ENCODE results near the gene LYPD1. TPM values are rescaled to one million over a fixed set of nuclear protein-coding genes. Genes with fewer than 3 reads are reported as not detected.

The LYPD1 gene
- total and polyA plus RNA-seq, 5 donors: 0.07 TPM; not detected in 4

GRCh38 chr2:132667706-132668105, 2.3 kb downstream of the LYPD1 start:
- no peaks in the 10 kb centered on the region for H3K9me3 ChIP-seq (ENCODE audit: control insufficient read depth, low read length)
- no peak for DNase-seq
- no peak overlapping the region for H3K4me3 ChIP-seq (ENCODE audit: low read length)
- intact Hi-C loops (cut with DNase I): no loop called here
- H3K4me1 ChIP-seq (ENCODE audit: control insufficient read depth, insufficient read depth, low read length): peaks cover 6% of the 10 kb centered on the region
- 53% methylated on average over 1 of the region's 1 CpG for WGBS
- ATAC-seq: no peak
- H3K27ac ChIP-seq (ENCODE audit: low read length): no peak overlapping the region
- H3K27me3 ChIP-seq (ENCODE audit: control insufficient read depth, insufficient read depth): peaks cover 2% of the 10 kb centered on the region

- intact Hi-C loops (cut with DNase I): no loop called here
- 89% methylated on average over 4 of the region's 4 CpGs for WGBS
- ATAC-seq (no peak), DNase-seq (no peak)
- Histone ChIP-seq H3K27me3 (ENCODE audit: control insufficient read depth, insufficient read depth) (peaks cover 2% of the 10 kb centered on the region), H3K4me3 (ENCODE audit: low read length) (no peak overlapping the region), H3K9me3 (ENCODE audit: control insufficient read depth, low read length) (no peaks in the 10 kb centered on the region), H3K27ac (ENCODE audit: low read length) (no peak overlapping the region), H3K4me1 (ENCODE audit: control insufficient read depth, insufficient read depth, low read length) (peaks cover 6% of the 10 kb centered on the region)
These were observed 4.4 kb downstream of the LYPD1 start for GRCh38 chr2:132665401-132666140.

DNA sequence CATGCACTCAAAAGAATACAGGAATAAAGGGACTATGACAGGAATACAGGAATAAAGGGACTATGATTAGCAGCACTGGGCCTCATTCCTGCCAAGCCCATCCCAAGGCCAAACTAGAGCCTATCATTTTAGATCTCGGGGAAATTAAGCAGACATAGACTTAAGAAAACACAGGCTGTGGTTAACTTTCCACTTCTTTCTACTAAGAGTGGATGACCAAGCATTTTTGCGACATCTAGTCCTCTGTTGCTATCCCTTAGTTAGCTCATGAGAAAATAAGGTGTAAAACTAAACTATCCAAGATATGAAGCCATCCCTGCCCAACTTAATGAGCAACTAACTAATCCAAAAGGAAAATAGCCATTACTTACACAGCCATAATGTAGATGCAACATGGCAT, 5.9 kb downstream of the LYPD1 start:
- no peak overlapping the region for H3K27ac ChIP-seq (ENCODE audit: low read length)
- H3K27me3 ChIP-seq (ENCODE audit: control insufficient read depth, insufficient read depth): peaks cover 2% of the 10 kb centered on the region
- intact Hi-C loops (cut with DNase I): no loop called here
- H3K4me1 ChIP-seq (ENCODE audit: control insufficient read depth, insufficient read depth, low read length): peaks cover under 1% of the 10 kb centered on the region
- WGBS: 73% methylated on average over 2 of the region's 2 CpGs
- DNase-seq (no peak), ATAC-seq (no peak)
- H3K9me3 ChIP-seq (ENCODE audit: control insufficient read depth, low read length): no peaks in the 10 kb centered on the region
- no peak overlapping the region for H3K4me3 ChIP-seq (ENCODE audit: low read length)

GRCh38 chr2:132662732-132663131, 7.3 kb downstream of the LYPD1 start:
- Histone ChIP-seq H3K27me3 (ENCODE audit: control insufficient read depth, insufficient read depth) (peaks cover 2% of the 10 kb centered on the region), H3K27ac (ENCODE audit: low read length) (no peak overlapping the region), H3K4me3 (ENCODE audit: low read length) (no peak overlapping the region), H3K4me1 (ENCODE audit: control insufficient read depth, insufficient read depth, low read length) (no peaks in the 10 kb centered on the region), H3K9me3 (ENCODE audit: control insufficient read depth, low read length) (no peaks in the 10 kb centered on the region)
- WGBS: 57% methylated on average over 3 of the region's 3 CpGs
- intact Hi-C loops (cut with DNase I): no loop called here
- ATAC-seq (no peak), DNase-seq (no peak)

DNA sequence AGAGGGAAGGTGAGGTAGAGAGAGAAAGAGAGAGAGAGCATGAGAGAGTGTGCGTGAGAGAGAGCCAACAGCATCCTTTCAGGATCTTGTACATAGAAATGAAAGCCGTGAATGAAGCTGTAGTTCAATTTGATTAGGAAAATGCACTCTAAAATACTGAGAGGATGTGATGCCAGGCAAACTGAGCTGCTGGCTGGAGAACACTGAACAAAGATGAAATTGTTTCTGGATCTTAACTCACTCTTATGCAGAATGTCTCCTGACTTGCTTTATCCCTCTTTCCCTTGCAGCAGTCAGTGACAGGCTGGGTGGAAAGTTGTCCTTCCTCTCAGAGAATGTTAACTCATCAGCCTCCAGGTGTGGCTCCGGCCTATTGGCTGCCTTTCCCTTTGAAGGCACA, 10.7 kb downstream of the LYPD1 start:
- Histone ChIP-seq H3K27ac (ENCODE audit: low read length) (no peak overlapping the region), H3K9me3 (ENCODE audit: control insufficient read depth, low read length) (no peaks in the 10 kb centered on the region), H3K4me3 (ENCODE audit: low read length) (no peak overlapping the region), H3K27me3 (ENCODE audit: control insufficient read depth, insufficient read depth) (no peaks in the 10 kb centered on the region), H3K4me1 (ENCODE audit: control insufficient read depth, insufficient read depth, low read length) (no peaks in the 10 kb centered on the region)
- intact Hi-C loops (cut with DNase I): no loop called here
- 93% methylated on average over 3 of the region's 3 CpGs for WGBS
- DNase-seq (no peak), ATAC-seq (no peak)

- Histone ChIP-seq H3K27me3 (ENCODE audit: control insufficient read depth, insufficient read depth) (no peaks in the 10 kb centered on the region), H3K4me3 (ENCODE audit: low read length) (no peak overlapping the region), H3K27ac (ENCODE audit: low read length) (no peak overlapping the region), H3K4me1 (ENCODE audit: control insufficient read depth, insufficient read depth, low read length) (no peaks in the 10 kb centered on the region), H3K9me3 (ENCODE audit: control insufficient read depth, low read length) (no peaks in the 10 kb centered on the region)
- 49% methylated on average over 7 of the region's 7 CpGs for WGBS
- DNase-seq (no peak), ATAC-seq (no peak)
- intact Hi-C loops (cut with DNase I): no loop called here
These were observed 13.6 kb downstream of the LYPD1 start for GRCh38 chr2:132656266-132656975.

DNA sequence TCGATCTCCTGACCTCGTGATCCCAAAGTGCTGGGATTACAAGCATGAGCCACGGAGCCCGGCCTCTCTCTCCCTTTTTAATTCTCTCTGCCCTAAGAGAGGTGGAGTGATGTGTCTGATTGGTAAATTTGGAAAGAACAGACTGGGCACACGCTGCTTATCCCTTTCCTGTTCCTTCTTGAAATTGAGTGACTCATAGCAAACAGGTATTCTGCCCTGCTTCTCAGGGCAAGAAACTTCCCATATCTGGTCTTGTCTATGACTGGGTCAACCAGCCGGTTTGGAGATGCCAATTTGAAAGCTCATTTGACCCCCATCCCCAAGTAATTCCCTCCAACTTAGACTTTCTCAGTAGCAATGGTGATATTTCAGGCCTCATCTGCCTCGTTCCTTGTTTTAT, 15.0 kb downstream of the LYPD1 start:
- Histone ChIP-seq H3K27me3 (ENCODE audit: control insufficient read depth, insufficient read depth) (no peaks in the 10 kb centered on the region), H3K4me3 (ENCODE audit: low read length) (no peak overlapping the region), H3K27ac (ENCODE audit: low read length) (no peak overlapping the region), H3K4me1 (ENCODE audit: control insufficient read depth, insufficient read depth, low read length) (no peaks in the 10 kb centered on the region), H3K9me3 (ENCODE audit: control insufficient read depth, low read length) (no peaks in the 10 kb centered on the region)
- DNase-seq: no peak
- intact Hi-C loops (cut with DNase I): no loop called here
- no peak for ATAC-seq
- WGBS: 93% methylated on average over 7 of the region's 7 CpGs

- H3K4me1 ChIP-seq (ENCODE audit: control insufficient read depth, insufficient read depth, low read length): no peaks in the 10 kb centered on the region
- no peak for ATAC-seq
- H3K4me3 ChIP-seq (ENCODE audit: low read length): no peak overlapping the region
- H3K9me3 ChIP-seq (ENCODE audit: control insufficient read depth, low read length): no peaks in the 10 kb centered on the region
- no peak overlapping the region for H3K27ac ChIP-seq (ENCODE audit: low read length)
- 67% methylated on average over 4 of the region's 4 CpGs for WGBS
- intact Hi-C loops (cut with DNase I): no loop called here
- H3K27me3 ChIP-seq (ENCODE audit: control insufficient read depth, insufficient read depth): no peaks in the 10 kb centered on the region
- no peak for DNase-seq
These were observed 15.7 kb downstream of the LYPD1 start for GRCh38 chr2:132654335-132654734.

DNA sequence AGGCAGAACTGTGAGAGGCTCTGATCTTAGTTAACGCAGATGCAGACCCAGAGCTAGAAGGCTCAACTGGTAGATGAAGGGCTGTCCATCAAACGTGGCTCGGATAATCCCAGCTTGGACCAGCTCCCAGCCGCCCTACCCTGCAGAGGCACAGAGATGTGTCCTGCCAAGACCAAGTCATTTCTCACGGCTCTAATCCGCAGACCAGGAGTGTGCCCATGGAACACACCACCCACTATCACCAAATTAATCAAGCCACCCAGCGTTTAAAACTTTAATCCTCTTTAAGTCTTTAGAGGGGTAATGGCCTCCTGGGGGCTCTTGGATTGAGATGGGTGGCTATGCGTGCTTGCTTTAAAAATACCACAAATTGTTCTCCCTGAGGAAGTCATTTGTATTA, 17.5 kb downstream of the LYPD1 start:
- WGBS: 85% methylated on average over 8 of the region's 8 CpGs

DNA sequence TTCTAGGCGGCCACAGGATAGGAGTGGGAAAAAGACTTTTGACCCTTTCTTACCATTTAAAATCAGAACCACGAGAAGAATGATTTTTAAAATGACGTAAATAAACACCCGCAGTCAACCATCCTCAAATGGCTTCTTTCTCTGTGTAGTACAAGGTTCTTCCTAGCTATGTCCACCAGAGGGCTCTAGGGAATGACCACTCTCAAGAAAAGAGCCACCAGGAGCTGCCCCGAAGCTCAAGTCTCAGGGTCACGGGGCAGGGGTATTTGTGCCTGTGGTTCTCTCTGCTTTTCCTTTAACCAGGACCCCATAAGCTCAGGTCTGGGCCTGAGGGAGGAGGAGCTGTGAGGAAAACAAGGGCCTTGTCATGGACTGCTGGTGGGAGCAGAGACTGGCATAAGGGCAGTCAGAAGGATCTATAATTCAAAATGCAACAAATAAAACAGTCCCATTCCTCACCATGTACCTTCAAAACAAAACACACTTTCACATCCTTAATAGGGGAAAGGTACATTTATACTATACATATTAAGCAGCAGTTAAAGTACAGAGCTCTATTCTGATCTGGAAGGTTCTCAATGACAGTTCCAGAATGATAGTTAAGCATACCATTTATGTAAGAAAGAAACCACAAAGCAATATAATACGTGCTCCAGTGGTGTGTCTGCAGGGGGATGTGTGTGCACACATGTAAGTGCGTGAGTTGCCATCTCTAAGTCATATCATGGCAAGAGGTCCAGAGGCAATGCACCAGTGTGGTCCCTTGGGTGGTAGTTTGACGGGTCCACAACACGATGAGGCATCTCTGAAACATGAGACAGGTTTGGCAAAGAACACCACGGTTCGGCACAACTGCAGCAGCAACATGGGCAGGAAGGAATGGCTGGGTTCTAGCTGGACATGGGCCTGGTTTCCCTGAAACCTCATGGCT, 18.6 kb downstream of the LYPD1 start:
- no peaks in the 10 kb centered on the region for H3K4me1 ChIP-seq (ENCODE audit: control insufficient read depth, insufficient read depth, low read length)
- 54% methylated on average over 12 of the region's 12 CpGs for whole genome bisulfite sequencing
- DNase-seq: no peak
- intact Hi-C loops (cut with DNase I): no loop called here
- peak in 1 of 2 donors; percentile 50 for ATAC-seq
- H3K27ac ChIP-seq (ENCODE audit: low read length): no peak overlapping the region
- H3K27me3 ChIP-seq (ENCODE audit: control insufficient read depth, insufficient read depth): no peaks in the 10 kb centered on the region
- H3K9me3 ChIP-seq (ENCODE audit: control insufficient read depth, low read length): no peaks in the 10 kb centered on the region
- no peak overlapping the region for H3K4me3 ChIP-seq (ENCODE audit: low read length)

More for the DNA sequence above, 17.5 kb downstream of the LYPD1 start:
- Histone ChIP-seq H3K27me3 (ENCODE audit: control insufficient read depth, insufficient read depth) (no peaks in the 10 kb centered on the region), H3K4me1 (ENCODE audit: control insufficient read depth, insufficient read depth, low read length) (no peaks in the 10 kb centered on the region), H3K27ac (ENCODE audit: low read length) (no peak overlapping the region), H3K9me3 (ENCODE audit: control insufficient read depth, low read length) (no peaks in the 10 kb centered on the region), H3K4me3 (ENCODE audit: low read length) (no peak overlapping the region)
- intact Hi-C loops (cut with DNase I): no loop called here
- DNase-seq (no peak), ATAC-seq (no peak)

Measured in right cardiac atrium (tissue), 5 donors.